T-helper 1 cell (primary cell): ENCODE data around the gene TAX1BP3.
"Not testable (repeated sequence)": the region's sequence is repeated elsewhere in the genome, so short reads cannot be mapped to it uniquely, and the experiment has no call there.

Experiments used
- DNase-seq, 5 donors: peaks; one replicate each; pipeline ENCODE4 v3.0.0-alpha.2; 2012 to 2020
- total RNA-seq, 4 donors: gene quantifications; one replicate each; lab custom pipeline; 2026; lab: John Stamatoyannopoulos, UW

The TAX1BP3 gene, protein sequence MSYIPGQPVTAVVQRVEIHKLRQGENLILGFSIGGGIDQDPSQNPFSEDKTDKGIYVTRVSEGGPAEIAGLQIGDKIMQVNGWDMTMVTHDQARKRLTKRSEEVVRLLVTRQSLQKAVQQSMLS
- 0.27 to 1.1 (median 0.39) reads per million in 4 donors for total RNA-seq

DNA sequence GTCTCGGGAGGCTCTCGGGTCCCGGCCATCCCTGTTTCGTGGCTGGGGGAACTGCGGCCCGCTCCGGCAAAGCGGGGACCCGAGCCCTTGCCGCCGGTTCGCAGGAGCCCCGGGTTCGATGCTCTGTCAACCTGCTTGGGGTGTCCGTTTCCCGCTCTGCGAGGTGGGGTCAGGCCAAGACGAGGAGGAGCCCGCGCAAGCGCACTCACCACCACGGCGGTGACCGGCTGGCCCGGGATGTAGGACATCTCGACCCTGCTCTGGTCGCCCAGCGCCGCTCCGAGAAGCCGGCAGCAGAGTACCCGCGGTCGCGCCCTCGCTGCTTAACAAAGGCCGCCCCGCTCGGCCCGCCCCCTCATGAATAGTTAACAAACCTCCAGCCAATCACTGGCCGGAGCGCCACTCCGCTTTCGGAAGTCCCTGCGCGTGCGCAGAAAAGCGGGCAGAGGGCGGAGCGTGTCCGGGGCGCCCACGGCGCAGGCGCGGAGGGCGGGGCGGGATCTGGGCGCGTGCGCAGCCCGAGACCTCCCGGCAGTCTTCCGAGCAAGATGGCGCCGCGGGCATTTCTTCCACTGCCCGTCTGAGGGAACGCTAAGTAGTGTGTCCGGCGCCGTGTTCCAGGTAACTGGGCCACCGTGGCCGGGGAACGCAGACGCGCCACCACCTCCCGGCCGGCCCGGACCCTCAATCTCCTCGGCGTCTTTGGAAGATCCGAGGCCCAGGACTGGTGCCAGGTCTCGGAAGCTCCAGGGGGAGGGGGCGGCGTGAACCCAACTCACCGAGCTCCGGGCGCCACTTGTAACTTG lies at the start of gene TAX1BP3, which contains the start of gene EMC6:
Gene TAX1BP3, minus strand, starts transcription at position 300 of the 806 bp plus-strand sequence. Its CDS starts 52 bp downstream, at position 248.
Gene EMC6, plus strand, starts transcription at position 534 of the 806 bp plus-strand sequence. CDS start 335 bp downstream, outside the sequence.
- peak; percentile 96 to 99 (median 96) for DNase-seq

DNA sequence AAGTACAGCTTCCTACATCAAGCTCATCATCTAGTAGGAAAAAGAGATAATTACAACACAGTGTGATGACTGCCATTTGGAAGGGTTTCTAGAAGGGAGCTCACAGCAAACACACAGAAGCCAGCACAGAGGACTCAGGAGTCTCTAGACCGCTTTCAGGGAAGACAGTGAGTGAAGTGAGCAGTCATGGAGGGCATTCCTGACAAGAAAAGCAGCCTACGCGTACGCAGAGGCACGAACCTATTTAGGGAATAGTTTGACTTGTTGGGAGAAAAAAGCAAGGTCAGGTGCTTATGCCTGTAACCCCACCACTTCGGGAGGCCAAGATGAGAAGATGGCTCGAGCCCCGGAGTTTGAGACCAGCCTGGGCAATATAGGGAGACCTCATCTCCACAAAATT lies 46.9 kb upstream of the TAX1BP3 start:
- DNase-seq, result no peak

DNA sequence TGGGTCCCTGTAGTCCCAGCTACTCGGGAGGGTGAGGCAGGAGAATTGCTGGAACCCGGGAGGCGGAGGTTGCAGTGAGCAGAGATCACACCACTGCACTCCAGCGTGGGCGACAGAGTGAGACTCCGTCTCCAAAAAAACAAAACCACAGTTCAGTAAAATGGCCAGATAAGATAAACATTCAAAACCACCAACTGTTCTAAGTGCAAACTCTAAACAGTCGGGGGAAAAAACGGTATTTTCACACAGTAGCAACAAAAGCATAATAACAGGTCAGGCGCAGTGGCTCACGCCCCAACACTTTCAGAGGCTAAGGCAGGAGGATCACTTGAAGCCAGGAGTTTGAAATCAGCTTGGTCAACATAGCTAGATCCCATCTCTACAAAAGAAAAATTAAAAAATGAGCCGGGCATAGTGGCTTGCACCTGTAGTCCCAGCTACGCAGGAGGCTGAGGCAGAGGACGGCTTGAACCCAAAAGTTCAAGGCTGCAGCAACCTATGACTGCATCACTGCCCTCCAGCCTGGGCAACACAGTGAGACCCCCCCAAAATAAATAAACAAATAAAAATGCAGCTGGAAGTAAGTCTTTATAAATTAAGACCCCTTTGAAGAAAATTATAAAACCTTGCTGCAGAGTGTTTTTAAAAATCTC lies 44.6 kb upstream of the TAX1BP3 start:
- peak in 1 of 5 donors; percentile 85 for DNase-seq

DNA sequence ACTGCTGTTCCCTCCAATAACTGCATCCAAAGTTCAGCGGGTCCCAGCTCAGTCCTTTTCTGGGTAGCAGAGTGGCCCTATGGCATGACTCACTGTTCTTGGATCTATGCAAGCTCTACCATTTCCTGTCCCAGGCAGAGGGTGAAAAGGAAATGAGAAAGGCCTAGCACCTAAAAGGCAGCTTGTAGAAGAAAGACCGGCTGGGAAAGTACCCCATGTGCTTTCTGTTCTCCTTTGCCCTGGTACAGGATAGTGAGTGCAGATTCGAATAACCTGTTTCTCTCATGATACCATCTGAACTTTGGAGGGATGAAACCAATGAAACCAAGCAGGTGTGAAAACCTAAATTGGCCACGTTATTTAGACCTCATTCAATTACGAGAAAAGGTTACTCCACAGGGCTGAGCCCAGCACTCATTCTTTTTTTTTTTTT lies 42.6 kb upstream of the TAX1BP3 start:
- peak; percentile 50 to 99 (median 65) for DNase-seq

DNA sequence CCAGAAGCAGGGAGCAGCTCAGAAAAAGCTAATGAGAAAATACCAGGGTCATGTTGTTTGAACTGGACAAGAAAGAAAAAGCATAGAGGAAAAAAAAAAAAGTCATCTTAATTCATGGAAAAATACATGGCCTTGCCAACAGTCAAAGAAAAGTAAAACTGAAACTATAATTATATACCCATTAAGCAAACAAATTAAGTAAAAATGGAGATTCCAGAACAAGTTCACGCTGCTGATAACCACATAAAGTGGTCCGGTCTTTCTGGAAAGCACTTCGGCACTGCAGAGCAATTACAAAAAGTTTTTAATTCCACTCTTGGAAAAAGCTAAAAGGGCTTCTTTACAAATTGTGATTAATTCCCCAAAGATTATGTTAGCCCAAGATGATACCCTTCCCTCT lies 40.0 kb upstream of the TAX1BP3 start:
- DNase-seq, result no peak

DNA sequence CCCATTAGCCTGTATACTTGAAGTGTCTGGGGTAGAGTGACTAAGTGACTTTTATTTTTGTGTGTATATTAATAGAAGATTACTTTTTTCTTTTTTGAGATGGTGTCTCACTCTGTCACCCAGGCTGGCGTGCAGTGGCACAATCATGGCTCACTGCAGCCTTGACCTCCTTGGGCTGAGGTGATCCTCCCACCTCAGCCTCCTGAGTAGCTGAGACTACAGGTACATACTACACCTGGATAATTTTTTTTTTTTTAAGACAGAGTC lies 37.3 kb upstream of the TAX1BP3 start:
- DNase-seq, result not testable (repeated sequence)

DNA sequence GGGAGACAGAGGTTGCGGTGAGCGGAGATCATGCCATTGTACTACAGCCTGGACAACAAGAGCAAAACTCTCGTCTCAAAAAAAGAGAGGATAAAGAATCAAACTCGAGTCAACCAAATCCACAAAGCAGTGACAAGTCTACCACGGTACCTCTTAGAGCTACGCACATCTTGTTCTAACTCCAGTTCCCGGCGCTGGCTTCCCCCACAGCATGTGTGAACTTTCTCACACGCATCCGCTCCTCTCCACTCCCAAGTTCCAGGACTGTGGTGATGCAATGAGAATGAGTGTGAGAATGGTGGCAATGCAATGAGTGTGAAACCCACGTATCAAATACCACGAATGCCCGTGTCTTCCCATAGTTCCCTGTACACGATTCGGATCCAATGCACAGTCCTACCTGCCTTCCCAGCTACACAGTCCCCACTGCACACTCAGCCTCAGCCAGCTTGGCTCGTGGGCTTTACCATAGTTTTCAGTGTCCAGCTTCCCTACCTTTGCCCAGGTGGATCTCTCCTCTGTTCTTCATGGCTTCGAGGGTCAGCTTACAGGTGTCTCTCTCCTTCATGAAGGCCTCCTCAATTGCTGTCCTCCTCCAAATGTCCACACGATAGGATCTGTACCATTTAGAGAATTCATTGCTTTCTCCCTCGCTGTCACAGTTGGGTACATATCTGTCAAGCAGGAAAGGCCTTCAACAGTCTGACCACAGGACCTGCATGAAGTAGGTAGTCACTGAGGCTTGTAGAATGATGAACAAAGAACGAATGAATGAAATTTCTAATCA lies 36.7 kb upstream of the TAX1BP3 start:
- DNase-seq, result no peak

DNA sequence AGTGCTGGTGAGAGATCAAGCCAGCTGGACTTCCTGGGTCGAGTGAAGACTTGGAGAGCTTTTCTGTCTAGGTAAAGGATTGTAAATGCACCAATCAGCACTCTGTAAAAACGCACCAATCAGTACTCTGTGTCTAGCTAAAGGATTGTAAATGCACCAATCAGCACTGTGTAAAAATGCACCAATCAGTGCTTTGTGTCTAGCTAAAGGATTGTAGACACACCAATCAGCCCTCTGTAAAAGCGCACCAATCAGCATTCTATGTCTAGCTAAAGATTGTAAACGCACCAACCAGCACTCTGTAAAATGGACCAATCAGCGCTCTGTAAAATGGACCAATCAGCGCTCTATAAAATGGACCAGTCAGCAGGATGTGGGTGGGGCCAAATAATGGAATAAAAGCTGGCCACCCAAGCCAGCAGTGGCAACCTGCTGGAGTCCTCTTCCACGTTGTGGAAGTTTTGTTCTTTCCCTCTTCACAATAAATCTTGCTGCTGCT lies 33.7 kb upstream of the TAX1BP3 start:
- DNase-seq, result not testable (repeated sequence)

DNA sequence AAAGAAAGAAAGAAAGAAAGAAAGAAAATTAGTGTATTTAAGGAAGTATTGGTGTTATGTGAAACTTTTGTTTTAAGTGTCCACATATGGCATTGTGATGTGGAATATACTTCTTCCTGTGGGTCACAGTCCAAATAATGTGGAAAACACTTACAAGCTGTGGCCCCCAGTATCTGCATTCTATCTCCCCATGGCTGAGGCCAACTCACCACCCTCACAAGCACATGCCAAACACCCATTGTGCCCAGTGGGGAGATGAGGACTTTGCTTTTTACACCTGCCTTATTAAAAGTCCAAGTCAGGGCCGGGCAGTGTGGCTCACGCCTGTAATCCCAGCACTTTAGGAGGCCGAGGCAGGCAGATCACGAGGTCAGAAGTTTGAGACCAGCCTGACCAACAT lies 31.6 kb upstream of the TAX1BP3 start:
- no peak for DNase-seq

DNA sequence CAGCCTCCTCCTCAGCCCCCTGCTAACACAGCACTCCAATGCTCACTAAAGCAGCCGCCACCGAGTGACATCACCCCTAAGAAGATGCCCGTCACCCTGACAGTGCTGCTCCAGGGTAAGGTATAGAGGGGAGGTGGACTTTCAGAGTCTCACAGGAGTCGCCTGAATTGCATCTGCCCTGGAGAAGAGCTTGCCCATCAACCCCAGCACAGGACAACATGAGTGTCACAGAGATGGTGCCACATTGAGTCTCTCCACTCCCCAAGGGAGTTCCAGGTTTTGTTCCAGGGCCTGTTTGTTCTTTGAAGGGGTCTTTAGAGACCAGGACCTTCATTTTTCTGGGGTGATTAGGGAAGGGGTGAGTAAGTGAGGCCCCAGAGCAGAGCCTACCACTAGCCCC lies 29.8 kb upstream of the TAX1BP3 start:
- no peak for DNase-seq

DNA sequence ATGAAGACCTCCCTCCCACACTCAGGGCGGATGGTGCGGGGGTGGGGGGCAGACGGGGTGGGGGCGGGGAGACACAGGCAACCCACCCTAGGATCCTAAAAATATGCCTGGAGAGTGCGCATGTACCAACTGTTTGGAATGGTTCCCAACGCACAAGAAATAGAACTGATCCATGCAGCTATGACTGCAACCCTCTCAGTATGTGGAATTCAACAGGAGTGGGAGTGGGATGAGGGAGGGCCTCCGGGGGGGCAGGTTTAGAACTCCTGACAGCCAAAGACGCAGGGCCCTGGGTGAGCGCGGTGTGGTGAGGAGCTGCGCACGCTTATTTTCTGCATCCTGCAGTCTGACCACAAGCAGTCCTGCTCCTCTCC lies 28.7 kb upstream of the TAX1BP3 start:
- no peak for DNase-seq

DNA sequence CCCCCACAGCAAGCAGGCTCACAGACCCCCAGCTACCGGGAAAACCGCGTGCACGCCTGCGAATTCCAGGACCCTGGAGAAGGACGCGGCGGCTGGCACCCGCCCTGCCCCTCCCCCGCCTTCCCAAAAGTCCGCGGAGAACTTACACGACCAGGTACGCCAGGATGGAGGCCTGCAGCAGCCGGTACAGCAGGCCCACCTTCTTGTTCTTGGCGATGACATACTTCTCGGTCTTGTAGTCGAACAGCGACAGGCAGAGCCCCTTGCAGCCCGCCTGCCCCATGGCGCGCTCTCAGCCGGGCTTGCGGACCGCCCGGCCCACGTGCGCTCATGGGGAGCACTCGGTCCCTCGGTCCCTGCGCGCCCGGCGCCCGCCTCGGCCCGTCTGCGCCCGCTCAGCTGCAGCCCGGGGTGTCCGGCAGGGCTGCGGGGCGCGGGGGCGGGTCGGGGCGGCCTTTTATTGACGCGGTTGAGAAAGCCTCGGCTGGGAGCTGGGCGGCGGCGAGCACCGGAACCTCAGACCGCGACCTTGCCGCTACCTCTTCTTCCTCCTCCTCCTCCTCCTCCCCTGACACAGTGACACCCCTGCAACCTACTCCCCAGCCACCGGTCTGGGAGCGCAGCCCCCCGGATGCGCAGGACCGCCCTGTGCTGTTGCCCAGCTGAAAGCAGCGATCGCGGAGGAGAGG lies 27.5 kb upstream of the TAX1BP3 start, which contains the start of gene P2RX5:
Gene P2RX5, minus strand, starts transcription at position 433 of the 689 bp plus-strand sequence. Its CDS starts 150 bp downstream, at position 283.
- DNase-seq, result peak in 2 of 5 donors; percentile 18 to 80

DNA sequence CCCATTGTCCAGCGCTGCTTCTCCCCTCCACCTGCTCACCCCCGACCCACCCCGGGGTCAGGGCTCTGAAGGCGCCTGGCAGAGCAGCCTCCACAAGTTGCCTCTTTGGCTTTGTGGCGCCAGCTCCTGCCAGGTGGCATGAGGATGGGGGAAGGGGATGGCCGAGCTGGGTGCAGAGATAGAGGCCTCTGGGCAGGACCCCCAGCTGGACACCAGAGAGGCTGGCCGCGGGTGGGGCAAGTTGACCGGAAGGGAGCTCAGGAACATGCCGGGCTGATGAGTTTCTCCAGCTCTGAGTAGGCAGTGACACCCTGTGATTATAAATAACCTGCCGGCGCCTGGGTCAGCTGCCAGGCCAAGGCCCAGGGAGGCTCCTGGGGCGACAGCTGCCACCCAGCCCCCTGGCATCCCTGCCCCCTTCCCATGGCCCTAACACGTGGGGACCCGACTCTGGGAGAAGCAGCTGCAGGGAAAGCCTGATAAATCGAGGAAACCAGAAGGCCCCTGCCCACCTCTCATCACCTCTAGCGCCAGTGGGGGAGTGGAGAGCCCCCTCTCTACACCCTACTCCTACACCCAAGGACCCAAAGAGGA lies 26.8 kb upstream of the TAX1BP3 start:
- DNase-seq, result no peak

DNA sequence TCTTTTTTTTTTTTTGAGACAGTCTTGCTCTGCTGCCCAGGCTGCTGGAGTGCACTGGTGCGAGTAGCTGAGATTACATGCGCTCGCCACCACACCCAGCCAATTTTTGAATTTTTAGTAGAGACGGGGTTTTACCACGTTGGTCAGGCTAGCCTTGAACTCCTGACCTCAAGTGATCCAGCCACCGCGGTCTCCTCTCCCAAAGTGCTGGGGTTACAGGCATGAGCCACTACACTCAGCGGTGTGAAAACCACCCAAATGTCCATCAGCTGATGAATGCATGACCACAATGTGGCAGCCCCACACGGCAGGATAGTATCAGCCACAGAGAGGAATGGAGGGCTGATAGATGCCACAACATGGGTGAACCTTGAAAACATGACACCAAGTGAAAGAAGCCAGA lies 25.5 kb upstream of the TAX1BP3 start:
- peak in 1 of 5 donors; percentile 72 for DNase-seq

DNA sequence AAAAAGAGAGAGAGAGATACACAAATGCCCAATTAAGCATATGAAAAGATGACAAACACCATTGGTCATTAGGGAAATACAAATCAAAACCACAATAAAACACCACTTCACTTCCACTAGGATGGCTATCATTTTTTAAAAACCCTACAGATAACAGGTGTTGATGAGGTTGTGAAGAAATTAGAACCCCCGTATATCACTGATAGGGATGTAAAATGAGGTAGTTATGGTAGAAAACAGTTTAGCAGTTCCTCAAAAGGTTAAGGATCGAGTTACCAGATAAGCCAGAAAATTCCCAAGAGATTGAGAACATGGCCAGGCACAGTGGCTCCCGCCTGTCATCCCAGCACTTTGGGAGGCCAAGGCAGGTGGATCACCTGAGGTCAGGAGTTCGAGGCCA lies 24.8 kb upstream of the TAX1BP3 start:
- no peak for DNase-seq

DNA sequence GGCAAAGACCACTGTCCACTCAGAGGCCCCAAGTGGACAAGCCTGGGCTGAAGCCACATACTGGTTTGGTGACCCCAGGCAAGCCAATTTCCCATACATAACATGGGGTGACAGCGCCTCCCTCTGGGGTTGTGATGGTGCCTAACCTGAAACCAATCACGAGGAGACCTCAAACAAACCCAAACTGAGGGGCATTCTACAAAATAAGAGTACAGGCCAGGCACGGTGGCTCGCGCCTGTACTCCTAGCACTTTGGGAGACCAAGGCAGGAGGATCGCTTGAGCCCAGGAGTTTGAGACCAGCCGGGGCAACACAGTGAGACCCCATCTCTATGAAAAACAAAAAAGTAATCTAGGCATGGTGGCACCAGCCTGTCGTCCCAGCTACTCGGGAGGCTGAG lies 24.0 kb upstream of the TAX1BP3 start:
- DNase-seq, result no peak

DNA sequence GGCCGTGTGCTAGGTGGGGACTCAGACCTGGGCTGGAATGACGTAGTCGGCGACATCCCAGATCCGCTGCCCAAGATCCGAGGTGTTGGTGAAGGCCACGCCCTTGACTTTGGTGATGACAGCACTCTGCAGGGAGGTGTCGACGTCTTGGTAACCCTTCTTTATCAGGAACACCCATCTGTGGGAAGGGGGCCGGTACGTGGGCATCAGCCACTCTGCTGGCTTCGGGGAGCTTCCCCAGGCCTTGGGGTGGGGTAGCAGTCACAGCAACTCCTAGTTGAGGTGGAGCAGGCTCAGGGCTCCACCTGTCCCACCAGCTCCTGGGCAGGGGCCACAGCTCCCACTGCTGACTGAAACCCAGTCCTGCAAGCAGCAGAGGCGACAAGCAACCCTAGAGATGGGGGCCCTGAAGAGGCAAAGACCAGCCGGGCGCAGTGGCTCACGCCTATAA lies 23.3 kb upstream of the TAX1BP3 start:
- DNase-seq, result no peak

DNA sequence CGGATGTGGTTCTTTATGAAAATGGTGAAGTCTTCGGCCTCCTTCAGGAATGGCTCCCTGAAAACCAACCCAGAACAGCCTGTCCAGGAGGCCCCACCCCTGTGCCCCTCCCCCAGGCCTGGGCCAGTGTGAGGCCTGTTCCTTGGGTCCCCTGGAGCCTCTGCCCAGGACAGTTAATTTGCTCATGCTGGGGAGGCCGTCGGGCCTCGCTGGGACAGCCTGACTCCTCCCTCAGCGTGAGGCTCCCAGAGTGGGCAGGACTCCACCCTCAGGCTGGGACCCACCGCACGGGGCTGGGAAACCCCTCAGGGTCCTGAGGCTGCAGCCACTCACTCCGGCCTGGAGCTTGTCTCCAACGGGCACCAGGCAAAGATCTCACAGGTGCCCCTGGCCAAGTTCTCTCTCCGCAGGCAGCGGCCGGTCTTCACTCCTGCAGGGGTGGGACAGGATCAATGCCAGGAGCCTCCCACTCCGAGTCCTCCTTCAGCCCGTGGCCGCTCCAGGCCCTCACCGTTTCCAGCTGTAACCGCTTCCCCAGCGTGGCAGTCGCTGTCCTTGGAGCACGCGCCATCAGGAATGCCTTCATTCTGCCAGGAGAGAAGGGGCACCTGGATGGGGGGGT lies 21.8 kb upstream of the TAX1BP3 start:
- DNase-seq, result no peak

DNA sequence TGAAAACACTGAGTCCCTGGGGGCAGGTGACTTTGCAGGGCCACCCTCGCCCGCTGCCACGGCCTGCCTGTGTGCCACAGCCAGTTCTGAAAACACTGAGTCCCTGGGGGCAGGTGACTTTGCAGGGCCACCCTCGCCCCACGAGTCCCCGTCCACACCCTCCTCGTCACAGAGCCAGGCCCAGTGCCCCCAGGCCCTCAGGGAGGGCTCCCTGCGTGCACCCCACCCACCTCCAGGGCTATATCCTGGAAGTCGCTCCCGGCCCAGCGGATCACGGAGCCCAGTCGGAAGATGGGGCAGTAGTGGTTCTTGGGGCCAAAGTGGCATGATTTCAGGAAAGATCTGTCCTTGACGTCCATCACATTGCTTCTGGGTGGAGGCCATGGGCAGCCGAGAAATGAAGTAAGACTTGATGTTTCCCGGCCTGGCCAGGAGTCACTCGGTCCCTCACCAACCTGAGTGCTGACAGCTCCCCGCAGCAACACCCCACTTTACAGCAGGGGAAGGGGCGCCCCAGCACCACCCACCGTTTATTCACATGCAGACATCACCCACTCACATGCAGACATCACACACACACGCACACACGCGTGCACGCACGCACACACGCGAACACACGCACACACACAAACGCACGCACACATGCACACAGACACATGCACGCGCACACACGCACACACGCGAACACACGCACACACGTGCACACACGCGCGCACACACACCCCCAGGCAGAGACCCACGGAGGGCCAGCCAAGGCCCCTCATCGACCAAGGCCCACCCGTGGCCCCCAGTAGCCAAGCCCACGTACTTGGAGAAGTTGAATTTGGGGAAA lies 21.1 kb upstream of the TAX1BP3 start:
- no peak for DNase-seq

DNA sequence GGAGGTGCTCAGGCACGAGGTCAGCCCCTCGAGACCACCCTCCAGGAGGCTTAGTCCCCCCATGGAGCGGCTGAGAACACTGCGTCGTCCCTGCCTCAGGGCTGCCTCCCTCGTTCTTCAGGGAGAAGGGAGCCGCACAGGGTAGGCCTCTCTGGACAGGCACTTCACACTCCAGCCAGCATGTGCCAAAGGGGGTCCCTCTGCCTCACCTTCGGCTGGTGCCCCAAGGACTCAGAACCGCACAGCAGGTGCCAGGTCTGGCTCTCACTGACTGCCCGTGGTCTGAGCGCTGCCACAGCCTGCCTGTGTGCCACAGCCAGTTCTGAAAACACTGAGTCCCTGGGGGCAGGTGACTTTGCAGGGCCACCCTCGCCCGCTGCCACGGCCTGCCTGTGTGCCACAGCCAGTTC lies 20.5 kb upstream of the TAX1BP3 start:
- DNase-seq, result no peak
